Spleen (tissue), 7 donors: ENCODE data around the gene DYSF.

Experiments
- POLR2A ChIP-seq, 3 donors: fragments of 450-650 bp; IDR thresholded peaks; one replicate each; pipeline ENCODE4 v1.5.1; 2017; ENCODE audit warnings: antibody characterized with exemption in 3 of 3, mild to moderate bottlenecking in 1 of 3
- POLR2AphosphoS5 ChIP-seq, 3 donors: sonication (generic); formaldehyde crosslinking; IDR thresholded peaks; one replicate each; pipeline ENCODE4 v1.5.1; 2017; ENCODE audit warnings: antibody characterized with exemption in 3 of 3
- TF ChIP-seq, protein P1 (sequence below), 11 experiments: fragments of 200-600 bp in 7 of 11; fragments of 450-650 bp in 4 of 11; sonication (generic) in 4 of 11; IDR thresholded peaks in 8 of 11; conservative IDR thresholded peaks in 3 of 11; 1 replicate in 7 of 11; 2 replicates in 4 of 11; pipeline versions ENCODE4 v1.4.0 to v1.8.0; 2016 to 2021; ENCODE audit warnings: antibody characterized with exemption in 11 of 11, inconsistent platforms in 4 of 11, mild to moderate bottlenecking in 1 of 11
- donor health status: DM: no; HTN: no; CAD: no; lungs with moderate emphysema.
- donor health status: DM: no; HTN: no; CAD: no.
- donor health status: DM: no; HTN: no; CAD: no.

- TF ChIP-seq, protein P1, sequence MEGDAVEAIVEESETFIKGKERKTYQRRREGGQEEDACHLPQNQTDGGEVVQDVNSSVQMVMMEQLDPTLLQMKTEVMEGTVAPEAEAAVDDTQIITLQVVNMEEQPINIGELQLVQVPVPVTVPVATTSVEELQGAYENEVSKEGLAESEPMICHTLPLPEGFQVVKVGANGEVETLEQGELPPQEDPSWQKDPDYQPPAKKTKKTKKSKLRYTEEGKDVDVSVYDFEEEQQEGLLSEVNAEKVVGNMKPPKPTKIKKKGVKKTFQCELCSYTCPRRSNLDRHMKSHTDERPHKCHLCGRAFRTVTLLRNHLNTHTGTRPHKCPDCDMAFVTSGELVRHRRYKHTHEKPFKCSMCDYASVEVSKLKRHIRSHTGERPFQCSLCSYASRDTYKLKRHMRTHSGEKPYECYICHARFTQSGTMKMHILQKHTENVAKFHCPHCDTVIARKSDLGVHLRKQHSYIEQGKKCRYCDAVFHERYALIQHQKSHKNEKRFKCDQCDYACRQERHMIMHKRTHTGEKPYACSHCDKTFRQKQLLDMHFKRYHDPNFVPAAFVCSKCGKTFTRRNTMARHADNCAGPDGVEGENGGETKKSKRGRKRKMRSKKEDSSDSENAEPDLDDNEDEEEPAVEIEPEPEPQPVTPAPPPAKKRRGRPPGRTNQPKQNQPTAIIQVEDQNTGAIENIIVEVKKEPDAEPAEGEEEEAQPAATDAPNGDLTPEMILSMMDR (IDR thresholded peaks at IDR 0.05 in 8 of 11, conservative IDR thresholded peaks at IDR 0.05 in 3 of 11) = no peak
- TF ChIP-seq POLR2A (IDR thresholded peaks at IDR 0.05) = no peak
- TF ChIP-seq POLR2AphosphoS5 (IDR thresholded peaks at IDR 0.05) = no peak
Measured at GRCh38 chr2:71459084-71459431, 5.7 kb downstream of the DYSF start.
